Mesendoderm (in vitro differentiated cells): Measurements from ENCODE around the gene PKD1L1.

Experiments
- DNase-seq: peaks from one replicate; pipeline ENCODE4 v3.0.0; 2013
- H2AK5ac ChIP-seq: 2 replicates; pipeline ENCODE4 v1.6.1; 2013; ENCODE audit warnings: low read length, inconsistent platforms
- H2BK120ac ChIP-seq: 2 replicates; pipeline ENCODE4 v1.6.1; 2013; ENCODE audit warnings: low read depth, mild to moderate bottlenecking, low read length, moderate library complexity, mixed read lengths
- H2BK15ac ChIP-seq: replicated peaks from 2 replicates; pipeline ENCODE4 v1.6.1; 2013; ENCODE audit warnings: low read depth, mild to moderate bottlenecking, moderate library complexity
- H2BK5ac ChIP-seq: 2 replicates; pipeline ENCODE4 v1.6.1; 2013; ENCODE audit warnings: low read length, inconsistent platforms
- H3K18ac ChIP-seq: 2 replicates; pipeline ENCODE4 v1.6.1; 2013; ENCODE audit warnings: mild to moderate bottlenecking, low read length, mixed read lengths
- H3K23ac ChIP-seq: one replicate; pipeline ENCODE4 v1.6.1; 2013; ENCODE audit warnings: low read length
- H3K27ac ChIP-seq: 2 replicates; pipeline ENCODE4 v1.5.1; 2013; ENCODE audit warnings: low read depth, mild to moderate bottlenecking, inconsistent platforms, low read length, moderate library complexity
- H3K27me3 ChIP-seq: 2 replicates; pipeline ENCODE4 v1.6.1; 2013; ENCODE audit warnings: low read length, control low read depth, mild to moderate bottlenecking, inconsistent platforms; ENCODE audit not compliant: insufficient read depth, poor library complexity
- H3K36me3 ChIP-seq: 2 replicates; pipeline ENCODE4 v1.6.1; 2013; ENCODE audit warnings: low read length, inconsistent platforms; ENCODE audit not compliant: control insufficient read depth, insufficient read depth
- H3K4ac ChIP-seq: one replicate; pipeline ENCODE4 v1.6.1; 2013; ENCODE audit warnings: low read depth, mild to moderate bottlenecking, low read length, moderate library complexity
- H3K4me1 ChIP-seq: 2 replicates; pipeline ENCODE4 v1.6.1; 2013; ENCODE audit warnings: low read depth, low read length, inconsistent platforms; ENCODE audit not compliant: control insufficient read depth
- H3K4me2 ChIP-seq: 2 replicates; pipeline ENCODE4 v1.6.1; 2013; ENCODE audit warnings: low read length
- H3K4me3 ChIP-seq: 2 replicates; pipeline ENCODE4 v1.5.1; 2013; ENCODE audit warnings: mild to moderate bottlenecking, low read length
- H3K56ac ChIP-seq: one replicate; pipeline ENCODE4 v1.6.1; 2013; ENCODE audit warnings: low read length
- H3K79me1 ChIP-seq: 2 replicates; pipeline ENCODE4 v1.6.1; 2013; ENCODE audit warnings: low read length, inconsistent platforms
- H3K79me2 ChIP-seq: 2 replicates; pipeline ENCODE4 v1.6.1; 2013; ENCODE audit warnings: mild to moderate bottlenecking, low read length; ENCODE audit not compliant: control insufficient read depth, insufficient read depth
- H3K9ac ChIP-seq: 2 replicates; pipeline ENCODE4 v1.6.1; 2013; ENCODE audit warnings: low read length, inconsistent platforms
- H4K5ac ChIP-seq: one replicate; pipeline ENCODE4 v1.6.1; 2013; ENCODE audit warnings: low read length
- H4K8ac ChIP-seq: one replicate; pipeline ENCODE4 v1.6.1; 2013; ENCODE audit warnings: low read depth, mild to moderate bottlenecking, control low read depth, low read length, moderate library complexity
- WGBS: extraction: QIAGEN DNeasy Blood & Tissue Kit; methylation state at CpG from one replicate; pipeline ENCODE4 v1.1.7; 2013; ENCODE audit warnings: low lambda C conversion rate, missing lambda C conversion rate; ENCODE audit not compliant: insufficient coverage; ENCODE audit errors: extremely low coverage; 5-methylcytosine and 5-hydroxymethylcytosine counted together

Gene PKD1L1

GRCh38 chr7:47967708-47968107 lies 19.4 kb upstream of the PKD1L1 start:
- Histone ChIP-seq H3K23ac (no peak overlapping the region), H3K79me2 (no peaks in the 10 kb centered on the region), H3K18ac (no peak overlapping the region), H2BK15ac (no peak overlapping the region), H2BK5ac (no peak overlapping the region), H3K9ac (no peak overlapping the region), H3K56ac (no peak overlapping the region), H3K4me1 (peaks cover 2% of the 10 kb centered on the region), H3K27me3 (no peaks in the 10 kb centered on the region), H3K27ac (no peak overlapping the region), H3K4me3 (no peak overlapping the region), H2BK120ac (no peak overlapping the region), H4K5ac (no peak overlapping the region), H3K4ac (no peak overlapping the region), H2AK5ac (no peak overlapping the region), H4K8ac (no peak overlapping the region), H3K79me1 (peaks cover 3% of the 10 kb centered on the region), H3K4me2 (no peak overlapping the region), H3K36me3 (peaks cover 25% of the 10 kb centered on the region)
- no CpG with 5 or more reads among the region's 2 CpGs for WGBS
- DNase-seq = no peak

- Histone ChIP-seq H2AK5ac (no peak overlapping the region), H3K4ac (no peak overlapping the region), H3K36me3 (peaks cover 28% of the 10 kb centered on the region), H2BK15ac (no peak overlapping the region), H3K79me2 (no peaks in the 10 kb centered on the region), H4K5ac (no peak overlapping the region), H3K9ac (no peak overlapping the region), H3K18ac (no peak overlapping the region), H3K79me1 (peaks cover 3% of the 10 kb centered on the region), H3K4me1 (peaks cover 2% of the 10 kb centered on the region), H2BK5ac (no peak overlapping the region), H3K4me3 (no peak overlapping the region), H2BK120ac (no peak overlapping the region), H3K56ac (no peak overlapping the region), H4K8ac (no peak overlapping the region), H3K23ac (no peak overlapping the region), H3K27me3 (no peaks in the 10 kb centered on the region), H3K4me2 (no peak overlapping the region), H3K27ac (no peak overlapping the region)
- WGBS = no CpG with 5 or more reads among the region's 5 CpGs
- DNase-seq = no peak
Observed at GRCh38 chr7:47967123-47967522, 18.9 kb upstream of the PKD1L1 start.

- H3K36me3 ChIP-seq = peaks cover 28% of the 10 kb centered on the region
- peaks cover 2% of the 10 kb centered on the region for H3K79me1 ChIP-seq
Observed at GRCh38 chr7:47965456-47965855, 17.2 kb upstream of the PKD1L1 start.

GRCh38 chr7:47962262-47962661 lies 14.0 kb upstream of the PKD1L1 start:
- no peak overlapping the region for H2AK5ac ChIP-seq
- peaks cover 22% of the 10 kb centered on the region for H3K36me3 ChIP-seq
- H3K23ac ChIP-seq = no peak overlapping the region
- H3K4ac ChIP-seq = no peak overlapping the region
- H3K79me2 ChIP-seq = no peaks in the 10 kb centered on the region
- DNase-seq = no peak
- H3K4me2 ChIP-seq = no peak overlapping the region
- no peak overlapping the region for H2BK120ac ChIP-seq
- no peak overlapping the region for H4K5ac ChIP-seq
- no peak overlapping the region for H2BK15ac ChIP-seq
- H3K79me1 ChIP-seq = no peaks in the 10 kb centered on the region
- H3K4me3 ChIP-seq = no peak overlapping the region
- H3K27me3 ChIP-seq = no peaks in the 10 kb centered on the region
- no peak overlapping the region for H3K56ac ChIP-seq
- H3K9ac ChIP-seq = no peak overlapping the region
- no peaks in the 10 kb centered on the region for H3K4me1 ChIP-seq
- no peak overlapping the region for H2BK5ac ChIP-seq
- no peak overlapping the region for H3K27ac ChIP-seq
- WGBS = no CpG with 5 or more reads among the region's 3 CpGs
- H3K18ac ChIP-seq = no peak overlapping the region
- no peak overlapping the region for H4K8ac ChIP-seq

More at GRCh38 chr7:47965456-47965855, 17.2 kb upstream of the PKD1L1 start:
- no peak overlapping the region for H2BK5ac ChIP-seq
- H2AK5ac ChIP-seq = no peak overlapping the region
- no peak overlapping the region for H3K23ac ChIP-seq
- no peak overlapping the region for H3K9ac ChIP-seq
- H2BK120ac ChIP-seq = no peak overlapping the region
- H3K4me2 ChIP-seq = no peak overlapping the region
- H3K79me2 ChIP-seq = no peaks in the 10 kb centered on the region
- H3K56ac ChIP-seq = no peak overlapping the region
- no peak overlapping the region for H4K8ac ChIP-seq
- no peak for DNase-seq
- WGBS = no CpG with 5 or more reads among the region's 5 CpGs
- no peak overlapping the region for H4K5ac ChIP-seq
- H3K27me3 ChIP-seq = no peaks in the 10 kb centered on the region
- H3K4ac ChIP-seq = no peak overlapping the region
- no peak overlapping the region for H3K4me3 ChIP-seq
- no peak overlapping the region for H2BK15ac ChIP-seq
- H3K4me1 ChIP-seq = peaks cover 2% of the 10 kb centered on the region
- H3K27ac ChIP-seq = no peak overlapping the region
- no peak overlapping the region for H3K18ac ChIP-seq

- no peak overlapping the region for H3K56ac ChIP-seq
- H3K36me3 ChIP-seq = peaks cover 3% of the 10 kb centered on the region
- no peak overlapping the region for H3K4ac ChIP-seq
- no peak overlapping the region for H2BK15ac ChIP-seq
- no peaks in the 10 kb centered on the region for H3K79me2 ChIP-seq
- H2BK120ac ChIP-seq = no peak overlapping the region
- no peak overlapping the region for H3K4me3 ChIP-seq
- H3K27ac ChIP-seq = no peak overlapping the region
- WGBS = no CpG with 5 or more reads among the region's 6 CpGs
- no peak overlapping the region for H3K18ac ChIP-seq
- H3K79me1 ChIP-seq = peaks cover 2% of the 10 kb centered on the region
- H3K23ac ChIP-seq = no peak overlapping the region
- no peak for DNase-seq
- H2BK5ac ChIP-seq = no peak overlapping the region
- H3K27me3 ChIP-seq = no peaks in the 10 kb centered on the region
- no peak overlapping the region for H4K8ac ChIP-seq
- no peak overlapping the region for H3K9ac ChIP-seq
- H3K4me2 ChIP-seq = no peak overlapping the region
- no peak overlapping the region for H4K5ac ChIP-seq
- H2AK5ac ChIP-seq = no peak overlapping the region
- peaks cover 2% of the 10 kb centered on the region for H3K4me1 ChIP-seq
Observed at GRCh38 chr7:47957156-47957555, 8.9 kb upstream of the PKD1L1 start.

GRCh38 chr7:47956220-47956619 lies 8.0 kb upstream of the PKD1L1 start:
- Histone ChIP-seq H3K27me3 (no peaks in the 10 kb centered on the region), H3K79me2 (no peaks in the 10 kb centered on the region), H3K4me1 (peaks cover 2% of the 10 kb centered on the region), H2BK120ac (no peak overlapping the region), H2AK5ac (no peak overlapping the region), H2BK15ac (no peak overlapping the region), H3K9ac (no peak overlapping the region), H4K5ac (no peak overlapping the region), H4K8ac (no peak overlapping the region), H3K36me3 (peaks cover 1% of the 10 kb centered on the region), H3K27ac (no peak overlapping the region), H3K4me2 (no peak overlapping the region), H3K4ac (no peak overlapping the region), H3K56ac (no peak overlapping the region), H3K4me3 (no peak overlapping the region), H2BK5ac (no peak overlapping the region), H3K23ac (no peak overlapping the region), H3K18ac (no peak overlapping the region), H3K79me1 (peaks cover 2% of the 10 kb centered on the region)
- WGBS = no CpG with 5 or more reads among the region's 6 CpGs
- DNase-seq = peak; percentile 45
